IMR-90 (cell line): ENCODE measurements around the gene PRR13. TPM values are rescaled to one million over a fixed set of nuclear protein-coding genes. Genes with fewer than 3 reads are reported as not detected.

ENCODE experiments used
- ATAC-seq: fragments of 200-7000 bp; cut with Tn5 transposase; 2 replicates; pipeline ENCODE4 v1.9.1; 2020; ENCODE audit warnings: low read depth, mild to moderate bottlenecking, moderate library complexity
- BruUV-seq: library from RNA; stranded (reverse); fragments of 400-500 nt; replicated peaks from 2 replicates; lab custom pipeline; 2021; lab: Mats Ljungman, UMichigan
- CTCF ChIA-PET: fragments of 300-600 bp; formaldehyde crosslinking; extraction: SDS; loops from one replicate; lab custom pipeline; 2021; ENCODE audit warnings: antibody characterized with exemption; lab: Yijun Ruan, JAX
- POLR2A ChIA-PET: fragments of 300-600 bp; sonication (Branson Sonifier 250); formaldehyde crosslinking; loops from one replicate; lab custom pipeline; 2022; ENCODE audit warnings: antibody characterized with exemption; ENCODE audit not compliant: unreplicated experiment; lab: Charles Lee
- DNase-seq: peaks from one replicate; pipeline ENCODE4 v3.0.0; 2013
- H2AFZ ChIP-seq: replicated peaks from 2 replicates; pipeline ENCODE3; 2013; ENCODE audit warnings: low read length, mild to moderate bottlenecking; ENCODE audit not compliant: poor library complexity
- H2AK5ac ChIP-seq: 2 replicates; pipeline ENCODE4 v1.6.1; 2013; ENCODE audit warnings: low read depth, low read length, inconsistent platforms
- H2AK9ac ChIP-seq: replicated peaks from 2 replicates; pipeline ENCODE3; 2013; ENCODE audit warnings: mild to moderate bottlenecking, low read depth, low read length, moderate library complexity; ENCODE audit not compliant: poor library complexity
- H2BK120ac ChIP-seq: 2 replicates; pipeline ENCODE4 v1.6.1; 2013; ENCODE audit warnings: low read depth, low read length, inconsistent platforms
- H2BK15ac ChIP-seq: 3 replicates; pipeline ENCODE4 v1.6.1; 2013; ENCODE audit warnings: low read depth, low read length, inconsistent platforms
- H2BK20ac ChIP-seq: 2 replicates; pipeline ENCODE4 v1.6.1; 2013; ENCODE audit warnings: low read depth, mild to moderate bottlenecking, inconsistent platforms, low read length, moderate library complexity
- H2BK5ac ChIP-seq: 2 replicates; pipeline ENCODE4 v1.6.1; 2013; ENCODE audit warnings: mild to moderate bottlenecking, low read depth, low read length, inconsistent platforms; ENCODE audit not compliant: poor library complexity, severe bottlenecking
- H3K14ac ChIP-seq: replicated peaks from 2 replicates; pipeline ENCODE4 v1.6.1; 2013; ENCODE audit warnings: low read depth, low read length, inconsistent platforms
- H3K18ac ChIP-seq: 2 replicates; pipeline ENCODE4 v1.6.1; 2013; ENCODE audit warnings: low read depth, low read length, control low read depth
- H3K23ac ChIP-seq: 2 replicates; pipeline ENCODE4 v1.6.1; 2013; ENCODE audit warnings: low read depth, low read length, inconsistent platforms
- H3K27ac ChIP-seq: 2 replicates; pipeline ENCODE4 v1.5.1; 2013; ENCODE audit warnings: mild to moderate bottlenecking, control low read depth, low read length; ENCODE audit not compliant: insufficient read depth
- H3K27me3 ChIP-seq: 2 replicates; pipeline ENCODE4 v1.6.1; 2013; ENCODE audit warnings: low read length; ENCODE audit not compliant: control insufficient read depth, insufficient read depth
- H3K36me3 ChIP-seq: 2 replicates; pipeline ENCODE4 v1.6.1; 2013; ENCODE audit warnings: low read length, mixed read lengths; ENCODE audit not compliant: control insufficient read depth, insufficient read depth
- H3K4ac ChIP-seq: 2 replicates; pipeline ENCODE4 v1.6.1; 2013; ENCODE audit warnings: low read depth, low read length, inconsistent platforms
- H3K4me1 ChIP-seq: 2 replicates; pipeline ENCODE4 v1.6.1; 2013; ENCODE audit warnings: low read length, mixed read lengths; ENCODE audit not compliant: control insufficient read depth, insufficient read depth
- H3K4me2 ChIP-seq: 2 replicates; pipeline ENCODE4 v1.6.1; 2013; ENCODE audit warnings: low read depth, mild to moderate bottlenecking, control low read depth, low read length, moderate library complexity
- H3K4me3 ChIP-seq: 2 replicates; pipeline ENCODE4 v1.5.1; 2013; ENCODE audit warnings: low read depth, mild to moderate bottlenecking, control low read depth, low read length, moderate library complexity; ENCODE audit not compliant: insufficient read depth
- H3K56ac ChIP-seq: 2 replicates; pipeline ENCODE4 v1.6.1; 2013; ENCODE audit warnings: low read length, inconsistent platforms; ENCODE audit not compliant: insufficient read depth; ENCODE audit errors: extremely low read depth
- H3K79me1 ChIP-seq, 2 experiments: 2 replicates each; pipeline ENCODE4 v1.6.1; 2013; ENCODE audit warnings: low read length in 2 of 2, inconsistent platforms in 1 of 2, low read depth in 1 of 2
- H3K9ac ChIP-seq: 2 replicates; pipeline ENCODE4 v1.6.1; 2013; ENCODE audit warnings: low read depth, low read length, control low read depth
- H3K9me1 ChIP-seq: 2 replicates; pipeline ENCODE4 v1.6.1; 2013; ENCODE audit warnings: low read length, inconsistent platforms; ENCODE audit not compliant: insufficient read depth
- H3K9me3 ChIP-seq: 2 replicates; pipeline ENCODE4 v1.6.1; 2013; ENCODE audit warnings: low read length; ENCODE audit not compliant: control insufficient read depth, insufficient read depth
- H4K20me1 ChIP-seq: 2 replicates; pipeline ENCODE4 v1.6.1; 2013; ENCODE audit warnings: low read length, inconsistent platforms; ENCODE audit not compliant: insufficient read depth
- H4K5ac ChIP-seq: 2 replicates; pipeline ENCODE4 v1.6.1; 2013; ENCODE audit warnings: mild to moderate bottlenecking, low read depth, low read length, control low read depth
- H4K8ac ChIP-seq, 2 experiments: 2 replicates each; pipeline ENCODE4 v1.6.1; 2013; ENCODE audit warnings: low read depth in 2 of 2, low read length in 2 of 2, control low read depth in 1 of 2, inconsistent platforms in 1 of 2
- H4K91ac ChIP-seq: 2 replicates; pipeline ENCODE4 v1.6.1; 2013; ENCODE audit warnings: low read depth, low read length, inconsistent platforms; ENCODE audit not compliant: insufficient read depth
- BHLHE40 ChIP-seq: fragments of 150-350 bp; IDR thresholded peaks from 2 replicates; pipeline ENCODE4 v1.6.1; 2016; ENCODE audit warnings: mild to moderate bottlenecking, low read depth, low read length
- CEBPB ChIP-seq: IDR thresholded peaks from 2 replicates; pipeline ENCODE4 v1.6.1; 2012; ENCODE audit warnings: low read depth, low read length, improper control_type of control experiment
- FOS ChIP-seq: fragments of 150-350 bp; IDR thresholded peaks from 2 replicates; pipeline ENCODE4 v1.6.1; 2016; ENCODE audit warnings: low read depth, low read length
- MAZ ChIP-seq: IDR thresholded peaks from 2 replicates; pipeline ENCODE4 v1.6.1; 2012; ENCODE audit warnings: low read depth, mild to moderate bottlenecking, low read length, improper control_type of control experiment, moderate library complexity, borderline replicate concordance
- RAD21 ChIP-seq: IDR thresholded peaks from 2 replicates; pipeline ENCODE4 v1.6.1; 2012; ENCODE audit warnings: low read length, improper control_type of control experiment
- RCOR1 ChIP-seq: IDR thresholded peaks from 2 replicates; pipeline ENCODE4 v1.6.1; 2012; ENCODE audit warnings: mild to moderate bottlenecking, low read length, improper control_type of control experiment; ENCODE audit not compliant: insufficient replicate concordance
- RFX5 ChIP-seq: IDR thresholded peaks from 2 replicates; pipeline ENCODE4 v1.8.0; 2012; ENCODE audit warnings: low read depth, mild to moderate bottlenecking, low read length, moderate library complexity
- USF2 ChIP-seq: fragments of 150-350 bp; IDR thresholded peaks from 2 replicates; pipeline ENCODE4 v1.6.1; 2017; ENCODE audit warnings: mild to moderate bottlenecking, antibody characterized with exemption, low read length, low read depth
- WGBS, 2 experiments: methylation state at CpG; one replicate each; pipeline versions ENCODE4 v1.1.5 to v1.1.7; 2013; ENCODE audit warnings: missing lambda C conversion rate in 2 of 2; ENCODE audit not compliant: insufficient read length in 1 of 2; ENCODE audit errors: extremely low coverage in 2 of 2; 5-methylcytosine and 5-hydroxymethylcytosine counted together
- dilution Hi-C: fragments of 300-500 bp; cut with HindIII; formaldehyde crosslinking; loops from one replicate; pipeline ENCODE4 v1.14.3; 2018; ENCODE audit warnings: low sequenced_read_pairs; ENCODE audit not compliant: unreplicated experiment
- in situ Hi-C: fragments of 300-500 bp; cut with MboI; formaldehyde crosslinking; loops from 3 replicates; pipeline ENCODE4 v1.14.3; 2019; ENCODE audit warnings: low sequenced_read_pairs, inconsistent platforms, mixed read lengths
- intact Hi-C: fragments of 100-400 bp; cut with micrococcal nuclease; formaldehyde crosslinking; loops from 2 replicates; pipeline ENCODE4 v1.10.0; 2022
- polyA plus RNA-seq, 3 experiments: library from polyadenylated mRNA; depleted of rRNA; stranded (reverse); fragments of >200 nt; gene quantifications; 2 replicates each; pipeline ENCODE4 v1.2.3, GENCODE V29; 2012; ENCODE audit warnings: low replicate concordance in 1 of 3
- total RNA-seq: library from RNA; depleted of rRNA; stranded (reverse); fragments of >200 nt; gene quantifications from 2 replicates; pipeline ENCODE4 v1.2.3, GENCODE V29; 2012
- TF ChIP-seq, protein P1 (sequence below): fragments of 150-350 bp; IDR thresholded peaks from 2 replicates; pipeline ENCODE4 v1.6.1; 2016; ENCODE audit warnings: low read depth, mild to moderate bottlenecking, low read length, moderate library complexity, borderline replicate concordance

PRR13 gene
- total and polyA plus RNA-seq, 2 of the 4 experiments (the other 2 are of a cell fraction), result 25.5 to 114 TPM

DNA sequence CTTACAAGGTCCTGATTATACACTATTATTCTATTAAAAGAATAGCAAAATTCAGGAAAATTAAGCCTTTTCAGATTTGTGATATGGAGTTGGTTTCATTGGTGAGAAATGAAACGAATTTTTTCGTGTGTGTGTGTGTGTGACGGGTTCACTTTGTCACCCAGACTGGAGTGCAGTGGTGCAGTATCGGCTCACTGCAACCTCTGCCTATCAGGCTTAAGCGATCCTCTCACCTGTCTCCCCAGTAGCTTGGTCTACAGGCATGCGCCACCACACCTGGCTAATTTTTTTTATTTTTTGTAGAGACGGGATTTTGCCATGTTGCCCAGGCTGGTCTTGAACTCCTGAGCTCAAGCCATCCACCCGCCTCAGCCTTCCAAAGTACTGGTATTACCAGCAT is 20.1 kb downstream of the PRR13 start:
- no peak overlapping the region for H3K27ac ChIP-seq
- peaks cover 83% of the 10 kb centered on the region for H3K36me3 ChIP-seq
- H2BK15ac ChIP-seq, result no peak overlapping the region
- no peak overlapping the region for H2AFZ ChIP-seq
- in situ Hi-C loops, result no loop called here
- H3K4me2 ChIP-seq, result no peak overlapping the region
- no peak overlapping the region for H3K4ac ChIP-seq
- H3K9me1 ChIP-seq, result no peaks in the 10 kb centered on the region
- no peak overlapping the region for H2BK5ac ChIP-seq
- TF ChIP-seq BHLHE40 (no peak), FOS (no peak), CEBPB (no peak), RFX5 (no peak), USF2 (no peak), RAD21 (no peak), RCOR1 (no peak), MAZ (no peak)
- TF ChIP-seq, protein P1, sequence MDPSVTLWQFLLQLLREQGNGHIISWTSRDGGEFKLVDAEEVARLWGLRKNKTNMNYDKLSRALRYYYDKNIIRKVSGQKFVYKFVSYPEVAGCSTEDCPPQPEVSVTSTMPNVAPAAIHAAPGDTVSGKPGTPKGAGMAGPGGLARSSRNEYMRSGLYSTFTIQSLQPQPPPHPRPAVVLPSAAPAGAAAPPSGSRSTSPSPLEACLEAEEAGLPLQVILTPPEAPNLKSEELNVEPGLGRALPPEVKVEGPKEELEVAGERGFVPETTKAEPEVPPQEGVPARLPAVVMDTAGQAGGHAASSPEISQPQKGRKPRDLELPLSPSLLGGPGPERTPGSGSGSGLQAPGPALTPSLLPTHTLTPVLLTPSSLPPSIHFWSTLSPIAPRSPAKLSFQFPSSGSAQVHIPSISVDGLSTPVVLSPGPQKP, result no peak
- no peak overlapping the region for H3K14ac ChIP-seq
- H3K56ac ChIP-seq, result no peak overlapping the region
- H3K79me1 ChIP-seq, result peaks cover 48 to 81% of the 10 kb centered on the region in 2 experiments
- no TSS peak for BruUV-seq
- POLR2A ChIA-PET, result interaction anchor here (0.6 kb wide), 1 partner anchor 566 kb away, joined by 7 read pairs; no protein-coding TSS in a partner anchor
- ATAC-seq (no peak), DNase-seq (no peak)
- dilution Hi-C loops, result no loop called here
- H3K18ac ChIP-seq, result no peak overlapping the region
- H3K4me1 ChIP-seq, result peaks cover 8% of the 10 kb centered on the region
- no peak overlapping the region for H2AK5ac ChIP-seq
- no peaks in the 10 kb centered on the region for H3K27me3 ChIP-seq
- no peak overlapping the region for H3K9ac ChIP-seq
- H2AK9ac ChIP-seq, result no peak overlapping the region
- H2BK20ac ChIP-seq, result no peak overlapping the region
- H3K9me3 ChIP-seq, result no peaks in the 10 kb centered on the region
- no peak overlapping the region for H4K91ac ChIP-seq
- peaks cover 96% of the 10 kb centered on the region for H4K20me1 ChIP-seq
- CTCF ChIA-PET, result no interaction called here
- H4K5ac ChIP-seq, result no peak overlapping the region
- H2BK120ac ChIP-seq, result no peak overlapping the region
- no peak overlapping the region for H3K23ac ChIP-seq
- intact Hi-C loops, result no loop called here
- WGBS, 2 experiments, result 83% methylated on average over 2 of the region's 8 CpGs; no CpG with 5 or more reads in 1 of the 2 experiments
- no peak overlapping the region for H4K8ac ChIP-seq
- no peak overlapping the region for H3K4me3 ChIP-seq
